ENCODE results near the gene HAL. TPM values are rescaled to one million over a fixed set of nuclear protein-coding genes. Genes with fewer than 3 reads are reported as not detected.

HAL gene
- total and polyA plus RNA-seq, 10 of the 15 experiments (the other 5 are each of a cell fraction or from before 2014, with no cell fraction given) = 0.04 to 0.45 (median 0.13) TPM; not detected in 1

GRCh38 chr12:95980437-95980836 is 15.7 kb downstream of the HAL start (continued):
- TF ChIP-seq ZNF687 (IDR thresholded peaks at IDR 0.05) = no peak

- intact Hi-C loops (cut with micrococcal nuclease; ENCODE audit: unreplicated experiment) = no loop called here
Observed at GRCh38 chr12:95978774-95979173, 17.4 kb downstream of the HAL start.

More at GRCh38 chr12:95978774-95979173, 17.4 kb downstream of the HAL start:
- H3K4me1 ChIP-seq (ENCODE audit: control insufficient read depth, insufficient read depth, low read length) = no peaks in the 10 kb centered on the region
- ChIA-PET CTCF (no interaction called here), RAD21 (ENCODE audit: unreplicated experiment) (no interaction called here), SMC1A (ENCODE audit: uncharacterized antibody, unreplicated experiment) (no interaction called here), POLR2A (no interaction called here)
- no peak for TF ChIP-seq HCFC1 (IDR thresholded peaks at IDR 0.05; ENCODE audit: low read length)
- no peak for TF ChIP-seq IRF4 (IDR thresholded peaks at IDR 0.05; ENCODE audit: low read depth, low read length)
- TF ChIP-seq ZNF384 (IDR thresholded peaks at IDR 0.05; ENCODE audit: borderline replicate concordance, low read depth, low read length) = no peak
- TF ChIP-seq JUND (IDR thresholded peaks at IDR 0.05; ENCODE audit: low read depth, low read length) = no peak
- no peak for TF ChIP-seq MXI1 (IDR thresholded peaks at IDR 0.05; ENCODE audit: low read depth, low read length)
- ATAC-seq (no peak), DNase-seq (ENCODE audit: low read depth, low spot score) (no peak), FAIRE-seq (no peak)
- no peak overlapping the region for H3K9ac ChIP-seq (ENCODE audit: control insufficient read depth, insufficient read depth, low read length)
- H3K36me3 ChIP-seq (ENCODE audit: control insufficient read depth in 2 of 2, insufficient read depth in 2 of 2, low read length in 1 of 2) = no peaks in the 10 kb centered on the region
- H2AFZ ChIP-seq (ENCODE audit: control insufficient read depth, low read depth, low read length) = no peak overlapping the region
- WGBS (ENCODE audit: insufficient coverage, insufficient replicate concordance, low lambda C conversion rate, missing lambda C conversion rate) = 68% methylated on average over 3 of the region's 3 CpGs
- no peaks in the 10 kb centered on the region for H4K20me1 ChIP-seq (ENCODE audit: control insufficient read depth, insufficient read depth)
- no peaks in the 10 kb centered on the region; a peak in 1 of 4 replicates for H3K27me3 ChIP-seq (replicated peaks in 1 of 2; ENCODE audit: control insufficient read depth in 2 of 2, insufficient read depth in 2 of 2, low read length in 1 of 2)
- no TSS peak for BruUV-seq (replicated peaks)
- no peak overlapping the region for H3K27ac ChIP-seq (ENCODE audit: control insufficient read depth, insufficient read depth)
- H3K4me2 ChIP-seq (ENCODE audit: control insufficient read depth, insufficient read depth) = no peak overlapping the region
- in situ Hi-C loops (cut with MboI) = no loop called here
- H3K4me3 ChIP-seq = no peak overlapping the region
- H3K9me3 ChIP-seq (replicated peaks; ENCODE audit: control insufficient read depth, insufficient read depth, low read length) = no peaks in the 10 kb centered on the region
- H3K79me2 ChIP-seq (ENCODE audit: control insufficient read depth, insufficient read depth, low read length) = no peaks in the 10 kb centered on the region

All from GM12878 (cell line).